ENCODE results near the gene C1QTNF12. TPM values are rescaled to one million over a fixed set of nuclear protein-coding genes. Genes with fewer than 3 reads are reported as not detected.
"Not testable (repeated sequence)": the region's sequence is repeated elsewhere in the genome, so short reads cannot be mapped to it uniquely, and the experiment has no call there.

C1QTNF12 gene
- total RNA-seq, 1 experiment from 2014 or later, result 4.4 TPM

DNA sequence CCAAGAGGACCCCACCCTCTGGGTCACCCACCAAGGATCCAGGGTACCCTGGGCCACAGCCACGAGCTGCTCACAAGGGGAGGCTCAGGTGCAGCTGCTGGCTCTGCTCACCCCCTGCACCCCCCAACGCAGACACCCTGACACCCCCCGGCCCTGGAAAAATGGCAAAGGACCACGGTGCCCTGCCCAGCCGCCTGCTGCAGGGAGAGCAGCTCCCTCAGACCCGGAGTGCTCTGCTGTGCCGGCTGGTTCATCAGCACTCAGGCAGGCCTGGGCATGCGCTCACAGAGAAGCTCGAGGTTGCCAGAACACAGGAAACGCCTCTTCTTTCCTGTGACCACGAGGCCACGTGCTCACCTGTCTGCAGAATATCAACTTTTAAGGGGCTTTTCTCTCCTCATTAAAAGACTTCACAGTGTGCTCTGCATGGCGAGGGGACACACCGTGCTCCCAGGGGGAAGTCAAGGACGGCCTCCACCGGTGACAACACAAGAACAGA, 4.3 kb upstream of the C1QTNF12 start:
- DNase-seq, result no peak
- Mint-ChIP-seq H3K36me3 (ENCODE audit: insufficient read depth in 1 of 3, low read depth in 3 of 3) (peaks cover 7 to 37% (median 33%) of the 10 kb centered on the region in 3 experiments; a peak in 6 of 7 replicates), H3K27ac (peak overlapping the region in 2 of 3 experiments; percentile 85 to 89; a peak in 4 of 7 replicates), H3K4me1 (peaks cover 0 to 2% of the 10 kb centered on the region in 2 experiments; a peak in 1 of 4 replicates), H3K27me3 (ENCODE audit: low read depth) (peaks cover 13% of the 10 kb centered on the region), H3K4me3 (no peak overlapping the region), H3K9me3 (no peaks in the 10 kb centered on the region; a peak in 1 of 5 replicates)
- no peak overlapping the region for H3K18ac ChIP-seq (ENCODE audit: insufficient read length, low read depth, low read length)
- no peak overlapping the region for H2AK5ac ChIP-seq (ENCODE audit: insufficient read length, low read length)
- H3K23me2 ChIP-seq (ENCODE audit: insufficient read length, low read depth, low read length, poor library complexity, severe bottlenecking), result no peaks in the 10 kb centered on the region
- no peak overlapping the region for H3K56ac ChIP-seq (ENCODE audit: insufficient read length, low read depth, low read length)
- no peak overlapping the region for H3K4ac ChIP-seq (ENCODE audit: low read depth, low read length)
- H3T11ph ChIP-seq (ENCODE audit: low read length), result no peak overlapping the region
- no peak overlapping the region for H2BK120ac ChIP-seq (ENCODE audit: low read depth, low read length, poor library complexity, severe bottlenecking)
- no peak overlapping the region for H3K23ac ChIP-seq (ENCODE audit: insufficient read length, low read depth, low read length)
- no peaks in the 10 kb centered on the region for H3K27me3 ChIP-seq (ENCODE audit: insufficient read depth, low read length)
- H4K8ac ChIP-seq (replicated peaks; ENCODE audit: insufficient read length, low read depth, low read length), result no peak overlapping the region
- no peak overlapping the region for H4K5ac ChIP-seq (ENCODE audit: insufficient read length, low read depth, low read length)
- no peaks in the 10 kb centered on the region for H3K79me2 ChIP-seq (ENCODE audit: insufficient read depth, low read length)
- H2BK20ac ChIP-seq (ENCODE audit: low read depth, low read length, poor library complexity, severe bottlenecking), result no peak overlapping the region
- no peaks in the 10 kb centered on the region for H3K9me3 ChIP-seq (ENCODE audit: control insufficient read depth, low read depth, low read length)
- no peaks in the 10 kb centered on the region for H3K79me1 ChIP-seq (ENCODE audit: insufficient read depth, low read depth, low read length, poor library complexity, severe bottlenecking)
- H4K20me1 ChIP-seq (ENCODE audit: control insufficient read depth, insufficient read depth, insufficient read length), result no peaks in the 10 kb centered on the region
- TF ChIP-seq, protein P1, sequence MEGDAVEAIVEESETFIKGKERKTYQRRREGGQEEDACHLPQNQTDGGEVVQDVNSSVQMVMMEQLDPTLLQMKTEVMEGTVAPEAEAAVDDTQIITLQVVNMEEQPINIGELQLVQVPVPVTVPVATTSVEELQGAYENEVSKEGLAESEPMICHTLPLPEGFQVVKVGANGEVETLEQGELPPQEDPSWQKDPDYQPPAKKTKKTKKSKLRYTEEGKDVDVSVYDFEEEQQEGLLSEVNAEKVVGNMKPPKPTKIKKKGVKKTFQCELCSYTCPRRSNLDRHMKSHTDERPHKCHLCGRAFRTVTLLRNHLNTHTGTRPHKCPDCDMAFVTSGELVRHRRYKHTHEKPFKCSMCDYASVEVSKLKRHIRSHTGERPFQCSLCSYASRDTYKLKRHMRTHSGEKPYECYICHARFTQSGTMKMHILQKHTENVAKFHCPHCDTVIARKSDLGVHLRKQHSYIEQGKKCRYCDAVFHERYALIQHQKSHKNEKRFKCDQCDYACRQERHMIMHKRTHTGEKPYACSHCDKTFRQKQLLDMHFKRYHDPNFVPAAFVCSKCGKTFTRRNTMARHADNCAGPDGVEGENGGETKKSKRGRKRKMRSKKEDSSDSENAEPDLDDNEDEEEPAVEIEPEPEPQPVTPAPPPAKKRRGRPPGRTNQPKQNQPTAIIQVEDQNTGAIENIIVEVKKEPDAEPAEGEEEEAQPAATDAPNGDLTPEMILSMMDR (conservative IDR thresholded peaks at IDR 0.05), result no peak
- no peak overlapping the region for H3K27ac ChIP-seq (ENCODE audit: insufficient read length, low read depth, low read length)
- no peak overlapping the region for H2BK12ac ChIP-seq (ENCODE audit: insufficient read length, low read depth, low read length)
- H3K9ac ChIP-seq (ENCODE audit: extremely low read depth, insufficient read length, low read length), result no peak overlapping the region
- no peak overlapping the region for H2BK15ac ChIP-seq (ENCODE audit: low read depth, low read length)
- no peaks in the 10 kb centered on the region for H3K4me1 ChIP-seq (ENCODE audit: insufficient read depth, low read length)
- no peak overlapping the region for H3K14ac ChIP-seq (ENCODE audit: insufficient read depth, low read length)
- H4K91ac ChIP-seq (ENCODE audit: insufficient read length, low read depth, low read length), result no peak overlapping the region
- no peak overlapping the region for H2BK5ac ChIP-seq (ENCODE audit: insufficient read length, low read length)
- no peak overlapping the region for H3K4me2 ChIP-seq (ENCODE audit: insufficient read depth, insufficient read length, low read length)
- no CpG with 5 or more reads among the region's 16 CpGs for WGBS (ENCODE audit: extremely low coverage, insufficient read length, low lambda C conversion rate)
- no peak overlapping the region for H2AFZ ChIP-seq (ENCODE audit: low read length)

DNA sequence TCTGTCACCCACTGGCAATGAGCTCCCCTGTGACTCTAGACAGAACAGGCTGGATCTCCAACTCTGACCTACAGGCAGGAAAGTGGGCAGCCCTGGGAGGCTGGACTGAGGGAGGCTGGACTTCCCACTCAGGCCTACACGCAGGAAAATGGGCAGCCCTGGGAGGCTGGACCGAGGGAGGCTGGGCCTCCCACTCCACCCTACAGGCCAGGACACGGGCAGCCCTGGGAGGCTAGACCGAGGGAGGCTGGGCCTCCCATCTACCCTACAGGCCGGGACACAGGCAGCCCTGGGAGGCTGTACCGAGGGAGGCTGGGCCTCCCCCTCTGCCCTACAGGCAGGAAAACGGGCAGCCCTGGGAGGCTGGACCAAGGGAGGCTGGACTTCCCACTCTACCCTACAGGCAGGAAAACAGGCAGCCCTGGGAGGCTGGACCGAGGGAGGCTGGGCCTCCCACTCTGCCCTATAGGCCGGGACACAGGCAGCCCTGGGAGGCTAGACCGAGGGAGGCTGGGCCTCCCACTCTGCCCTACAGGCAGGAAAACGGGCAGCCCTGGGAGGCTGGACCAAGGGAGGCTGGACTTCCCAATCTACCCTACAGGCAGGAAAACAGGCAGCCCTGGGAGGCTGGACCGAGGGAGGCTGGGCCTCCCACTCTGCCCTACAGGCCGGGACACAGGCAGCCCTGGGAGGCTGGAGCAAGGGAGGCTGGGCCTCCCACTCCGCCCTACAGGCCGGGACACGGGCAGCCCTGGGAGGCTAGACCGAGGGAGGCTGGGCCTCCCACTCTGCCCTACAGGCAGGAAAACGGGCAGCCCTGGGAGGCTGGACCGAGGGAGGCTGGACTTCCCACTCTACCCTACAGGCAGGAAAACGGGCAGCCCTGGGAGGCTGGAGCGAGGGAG, 1.7 kb upstream of the C1QTNF12 start:
- H2AFZ ChIP-seq (ENCODE audit: low read length); H3K23me2 ChIP-seq (ENCODE audit: insufficient read length, low read depth, low read length, poor library complexity, severe bottlenecking); H3K27ac ChIP-seq (ENCODE audit: insufficient read length, low read depth, low read length); H4K20me1 ChIP-seq (ENCODE audit: control insufficient read depth, insufficient read depth, insufficient read length); H2BK120ac ChIP-seq (ENCODE audit: low read depth, low read length, poor library complexity, severe bottlenecking); H3K27ac Mint-ChIP-seq; H2BK20ac ChIP-seq (ENCODE audit: low read depth, low read length, poor library complexity, severe bottlenecking); H2BK5ac ChIP-seq (ENCODE audit: insufficient read length, low read length); H3K18ac ChIP-seq (ENCODE audit: insufficient read length, low read depth, low read length); H3K9me3 Mint-ChIP-seq; H3K4ac ChIP-seq (ENCODE audit: low read depth, low read length); H3K4me1 Mint-ChIP-seq; H2BK15ac ChIP-seq (ENCODE audit: low read depth, low read length); H3K79me1 ChIP-seq (ENCODE audit: insufficient read depth, low read depth, low read length, poor library complexity, severe bottlenecking); DNase-seq; H2BK12ac ChIP-seq (ENCODE audit: insufficient read length, low read depth, low read length); H2AK5ac ChIP-seq (ENCODE audit: insufficient read length, low read length); H3K4me3 Mint-ChIP-seq; H3K4me2 ChIP-seq (ENCODE audit: insufficient read depth, insufficient read length, low read length); H3K79me2 ChIP-seq (ENCODE audit: insufficient read depth, low read length); H3K27me3 ChIP-seq (ENCODE audit: insufficient read depth, low read length); H4K8ac ChIP-seq (replicated peaks; ENCODE audit: insufficient read length, low read depth, low read length); H3K9me3 ChIP-seq (ENCODE audit: control insufficient read depth, low read depth, low read length); H3T11ph ChIP-seq (ENCODE audit: low read length); H3K4me1 ChIP-seq (ENCODE audit: insufficient read depth, low read length); H3K56ac ChIP-seq (ENCODE audit: insufficient read length, low read depth, low read length); H3K14ac ChIP-seq (ENCODE audit: insufficient read depth, low read length); H4K5ac ChIP-seq (ENCODE audit: insufficient read length, low read depth, low read length); H4K91ac ChIP-seq (ENCODE audit: insufficient read length, low read depth, low read length); H3K9ac ChIP-seq (ENCODE audit: extremely low read depth, insufficient read length, low read length); H3K23ac ChIP-seq (ENCODE audit: insufficient read length, low read depth, low read length): not testable (repeated sequence)
- H3K36me3 Mint-ChIP-seq (ENCODE audit: insufficient read depth in 1 of 3, low read depth in 3 of 3), result peaks cover 0 to 17% (median 13%) of the 10 kb centered on the region in 3 experiments; a peak in 5 of 7 replicates
- peaks cover 16% of the 10 kb centered on the region for H3K27me3 Mint-ChIP-seq (ENCODE audit: low read depth)
- WGBS (ENCODE audit: extremely low coverage, insufficient read length, low lambda C conversion rate), result no CpG with 5 or more reads among the region's 21 CpGs
